Memory B cell (primary cell): Measurements from ENCODE around the gene CFAP68.

Source experiments
- ATAC-seq: fragments of 150-1000 bp; cut with Tn5 transposase; 2 replicates; pipeline ENCODE4 v1.10.0; 2021; ENCODE audit warnings: low read depth, mild to moderate bottlenecking, moderate library complexity
- DNase-seq, 2 donors: peaks; one replicate each; pipeline ENCODE4 v3.0.0; 2022; ENCODE audit warnings: low spot score in 2 of 2
- H3K27ac Mint-ChIP-seq: one replicate; pipeline ENCODE4 v1.8.0; 2022; ENCODE audit warnings: mild to moderate bottlenecking, moderate library complexity, mixed read lengths
- H3K27me3 Mint-ChIP-seq: one replicate; pipeline ENCODE4 v1.8.0; 2022; ENCODE audit warnings: mixed read lengths
- H3K36me3 Mint-ChIP-seq: one replicate; pipeline ENCODE4 v1.8.0; 2022; ENCODE audit warnings: mild to moderate bottlenecking, mixed read lengths
- H3K4me1 Mint-ChIP-seq: one replicate; pipeline ENCODE4 v1.8.0; 2022; ENCODE audit warnings: mixed read lengths
- H3K4me3 Mint-ChIP-seq: one replicate; pipeline ENCODE4 v1.8.0; 2022; ENCODE audit warnings: mild to moderate bottlenecking, moderate library complexity, mixed read lengths
- H3K9me3 Mint-ChIP-seq: one replicate; pipeline ENCODE4 v1.8.0; 2022; ENCODE audit warnings: mixed read lengths

CFAP68 gene

DNA sequence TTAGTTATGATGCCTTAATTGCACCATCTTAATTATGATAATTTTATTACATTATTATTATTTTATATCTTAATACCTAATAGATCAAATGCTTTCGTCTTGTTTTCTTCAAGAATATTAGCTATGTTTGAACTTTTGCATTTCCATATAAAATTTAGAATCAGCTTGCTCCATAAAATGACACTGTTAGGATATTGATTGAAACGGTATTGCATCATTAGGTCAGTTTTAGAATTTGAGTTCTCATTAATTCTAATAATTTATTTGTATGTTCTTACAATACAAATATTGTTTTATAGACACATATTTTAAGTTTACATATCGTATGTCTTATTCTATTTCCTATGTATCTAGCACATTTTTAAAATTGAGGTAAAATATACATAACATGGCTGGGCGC is 6.7 kb downstream of the CFAP68 start:
- DNase-seq, result no peak
- Mint-ChIP-seq H3K27ac (no peak overlapping the region), H3K27me3 (no peaks in the 10 kb centered on the region), H3K4me1 (peaks cover 2% of the 10 kb centered on the region), H3K4me3 (no peak overlapping the region), H3K9me3 (no peaks in the 10 kb centered on the region), H3K36me3 (peaks cover 8% of the 10 kb centered on the region)
- no peak for ATAC-seq

DNA sequence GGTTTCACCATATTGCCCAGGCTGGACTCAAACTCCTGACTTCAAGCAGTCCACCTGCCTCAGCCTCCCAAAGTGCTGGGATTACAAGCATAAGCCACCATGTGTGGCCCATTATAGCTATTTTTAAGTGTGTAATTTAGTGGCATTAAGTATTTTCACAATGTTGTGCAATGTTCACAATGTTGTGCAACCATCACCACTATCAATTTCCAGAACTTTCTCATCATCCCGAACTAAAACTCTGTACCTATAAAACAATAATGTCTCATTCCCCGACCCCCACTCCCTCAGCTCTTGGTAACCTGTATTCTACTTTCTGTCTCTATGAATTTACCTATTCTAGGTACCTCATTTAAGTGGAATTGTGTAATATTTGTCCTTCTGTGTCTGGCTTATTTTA is 7.5 kb downstream of the CFAP68 start:
- H3K4me3 Mint-ChIP-seq, result no peak overlapping the region
- no peaks in the 10 kb centered on the region for H3K9me3 Mint-ChIP-seq
- ATAC-seq, result no peak
- no peak for DNase-seq
- peaks cover 2% of the 10 kb centered on the region for H3K4me1 Mint-ChIP-seq
- H3K27me3 Mint-ChIP-seq, result no peaks in the 10 kb centered on the region
- H3K36me3 Mint-ChIP-seq, result peaks cover 8% of the 10 kb centered on the region
- no peak overlapping the region for H3K27ac Mint-ChIP-seq

- DNase-seq, result no peak
- Mint-ChIP-seq H3K36me3 (peaks cover 6% of the 10 kb centered on the region), H3K9me3 (peaks cover 4% of the 10 kb centered on the region), H3K4me3 (no peak overlapping the region), H3K27me3 (peaks cover 7% of the 10 kb centered on the region), H3K27ac (no peak overlapping the region), H3K4me1 (no peaks in the 10 kb centered on the region)
- no peak for ATAC-seq
These were observed 26.1 kb downstream of the CFAP68 start for GRCh38 chr11:111905411-111905810.

GRCh38 chr11:111906680-111907079 is 27.3 kb downstream of the CFAP68 start:
- Mint-ChIP-seq H3K27ac (no peak overlapping the region), H3K9me3 (peaks cover 4% of the 10 kb centered on the region), H3K4me3 (no peak overlapping the region), H3K36me3 (peaks cover 6% of the 10 kb centered on the region), H3K27me3 (peaks cover 15% of the 10 kb centered on the region), H3K4me1 (no peaks in the 10 kb centered on the region)
- DNase-seq (no peak), ATAC-seq (no peak)

DNA sequence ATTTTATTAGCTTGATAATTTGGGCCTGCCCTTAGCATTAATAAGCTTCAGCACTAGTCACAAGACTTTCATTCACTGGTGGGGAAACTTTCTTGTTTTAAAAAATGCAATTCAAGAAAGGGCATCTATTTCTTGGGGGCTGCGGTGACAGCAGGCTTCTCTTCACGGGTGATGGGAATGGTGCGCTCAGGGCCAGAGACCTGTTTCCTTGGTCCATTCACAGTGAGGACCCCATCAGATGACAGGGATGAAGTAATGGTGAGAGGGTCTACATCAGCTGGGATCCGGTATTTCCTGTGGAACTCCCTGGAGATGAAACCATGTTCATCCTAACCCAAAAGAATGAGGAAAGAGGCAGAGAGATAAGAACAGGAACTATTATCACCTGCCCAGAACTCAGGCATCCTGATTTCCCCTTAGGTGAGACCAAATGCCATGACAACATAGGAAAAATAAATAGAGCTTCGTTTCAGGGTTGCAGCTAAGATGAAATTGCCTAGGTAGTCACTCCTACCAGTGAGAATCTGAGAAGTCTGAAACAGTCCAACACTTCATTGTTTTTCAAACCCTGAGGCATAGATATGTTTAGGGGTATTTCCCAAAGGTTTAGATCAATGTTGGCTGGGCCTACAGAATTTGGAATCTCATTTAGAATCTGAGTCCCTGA is 29.4 kb downstream of the CFAP68 start:
- Mint-ChIP-seq H3K27me3 (peaks cover 18% of the 10 kb centered on the region), H3K9me3 (peaks cover 4% of the 10 kb centered on the region), H3K4me3 (no peak overlapping the region), H3K4me1 (peaks cover 5% of the 10 kb centered on the region), H3K36me3 (peaks cover 4% of the 10 kb centered on the region), H3K27ac (no peak overlapping the region)
- ATAC-seq, result no peak
- DNase-seq, result no peak

DNA sequence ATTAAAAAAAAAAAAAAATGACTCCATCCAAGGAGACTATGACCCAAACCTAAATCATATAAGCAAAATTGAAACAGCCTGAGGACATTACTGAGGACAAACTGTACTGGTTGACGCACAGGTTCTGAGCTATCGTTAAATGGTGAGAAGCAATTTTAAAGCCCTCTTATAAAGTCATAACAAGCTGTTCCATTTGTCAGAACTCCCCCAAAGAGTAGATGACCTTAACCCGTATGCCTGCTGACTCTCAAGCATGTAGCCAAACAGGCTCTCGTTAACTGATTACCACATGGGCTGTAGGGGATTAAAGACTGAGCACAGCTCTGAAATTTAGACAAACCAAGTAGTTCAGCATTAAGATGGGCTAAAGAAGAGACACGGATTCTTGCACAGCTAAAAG is 30.0 kb downstream of the CFAP68 start:
- peaks cover 5% of the 10 kb centered on the region for H3K4me1 Mint-ChIP-seq

GRCh38 chr11:111910676-111911562 is 31.6 kb downstream of the CFAP68 start:
- no peak for ATAC-seq
- no peaks in the 10 kb centered on the region for H3K9me3 Mint-ChIP-seq
- H3K27me3 Mint-ChIP-seq, result peaks cover 19% of the 10 kb centered on the region
- peaks cover 2% of the 10 kb centered on the region for H3K36me3 Mint-ChIP-seq
- H3K27ac Mint-ChIP-seq, result no peak overlapping the region
- H3K4me3 Mint-ChIP-seq, result no peak overlapping the region
- no peak for DNase-seq
- peaks cover 5% of the 10 kb centered on the region for H3K4me1 Mint-ChIP-seq

More for the DNA sequence above, 30.0 kb downstream of the CFAP68 start:
- DNase-seq, result no peak
- H3K4me3 Mint-ChIP-seq, result no peak overlapping the region
- peaks cover 4% of the 10 kb centered on the region for H3K9me3 Mint-ChIP-seq
- peaks cover 4% of the 10 kb centered on the region for H3K36me3 Mint-ChIP-seq
- no peak overlapping the region for H3K27ac Mint-ChIP-seq
- ATAC-seq, result no peak
- peaks cover 19% of the 10 kb centered on the region for H3K27me3 Mint-ChIP-seq

DNA sequence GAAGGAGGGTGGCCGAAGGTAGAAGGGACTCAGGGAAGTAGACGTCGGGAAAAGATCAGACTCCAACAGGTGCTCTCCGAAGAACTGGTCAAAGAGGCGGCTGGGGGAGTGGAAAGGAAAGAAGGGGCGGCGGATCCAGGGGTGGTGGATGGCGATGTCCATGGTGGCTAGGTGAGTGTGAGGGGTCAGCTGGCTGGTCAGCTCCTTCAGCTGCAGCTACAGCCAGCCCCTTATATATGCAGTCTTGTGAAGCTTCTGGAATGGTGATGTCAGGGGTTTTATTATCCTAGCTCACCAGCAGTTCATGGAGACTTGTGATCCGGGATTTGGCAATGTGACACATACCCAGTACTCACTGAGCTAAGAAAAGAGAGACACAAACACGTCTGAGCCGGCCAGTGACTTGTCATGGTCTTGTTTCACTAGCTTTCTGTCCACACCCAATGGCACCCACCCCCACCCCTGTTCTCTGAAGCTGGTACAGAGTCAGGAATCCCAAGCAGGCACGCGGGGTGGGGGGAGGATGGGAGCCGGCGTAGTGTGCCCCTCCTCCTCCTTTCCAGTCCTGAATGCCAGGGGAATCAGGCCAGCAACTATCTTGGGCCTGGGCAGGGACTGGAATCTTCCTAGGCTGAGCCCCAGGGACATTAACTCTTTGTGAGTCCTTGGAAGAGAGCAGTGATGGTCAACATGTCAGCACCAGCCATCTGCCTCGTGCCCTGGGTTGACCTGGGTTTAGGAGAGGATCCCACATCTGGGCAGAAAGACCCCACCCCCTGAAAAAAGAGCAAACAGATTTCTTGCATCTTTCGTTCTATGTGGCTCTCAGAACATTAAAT is 32.4 kb downstream of the CFAP68 start, which contains the start of gene CRYAB:
TSS of gene CRYAB (minus strand) at position 208 of the 839 bp plus-strand sequence. CDS start at position 162, 46 bp downstream.
- H3K4me3 Mint-ChIP-seq, result no peak within 1 kb of the TSS
- no peak within 1 kb of the TSS for H3K27ac Mint-ChIP-seq
- no peak for ATAC-seq
- DNase-seq, result no peak
- peaks cover 21% of the 10 kb centered on the region for H3K27me3 Mint-ChIP-seq
- peaks cover 5% of the 10 kb centered on the region for H3K4me1 Mint-ChIP-seq
- H3K9me3 Mint-ChIP-seq, result no peaks in the 10 kb centered on the region
- H3K36me3 Mint-ChIP-seq, result peaks cover 2% of the 10 kb centered on the region

- H3K4me1 Mint-ChIP-seq, result peaks cover 5% of the 10 kb centered on the region
- peaks cover 2% of the 10 kb centered on the region for H3K36me3 Mint-ChIP-seq
- DNase-seq (no peak), ATAC-seq (no peak)
- no peak within 1 kb of the TSS for H3K27ac Mint-ChIP-seq
- peaks cover 25% of the 10 kb centered on the region for H3K27me3 Mint-ChIP-seq
- H3K9me3 Mint-ChIP-seq, result peaks cover 2% of the 10 kb centered on the region
- peak within 1 kb of the TSS; percentile 8 for H3K4me3 Mint-ChIP-seq
These were observed 33.2 kb downstream of the CFAP68 start, which contains the start of gene HSPB2 for GRCh38 chr11:111912535-111912934. Gene HSPB2, plus strand, starts transcription at chr11:111912734. Its CDS starts 96 bp downstream, at chr11:111912830.

- ATAC-seq, result no peak
- no peak for DNase-seq
- peaks cover 29% of the 10 kb centered on the region for H3K27me3 Mint-ChIP-seq
- H3K27ac Mint-ChIP-seq, result no peak overlapping the region
- peak overlapping the region; percentile 8 for H3K4me3 Mint-ChIP-seq
- peaks cover 5% of the 10 kb centered on the region for H3K4me1 Mint-ChIP-seq
- peaks cover 2% of the 10 kb centered on the region for H3K36me3 Mint-ChIP-seq
- H3K9me3 Mint-ChIP-seq, result peaks cover 2% of the 10 kb centered on the region
These were observed 33.9 kb downstream of the CFAP68 start for GRCh38 chr11:111913031-111913861.

DNA sequence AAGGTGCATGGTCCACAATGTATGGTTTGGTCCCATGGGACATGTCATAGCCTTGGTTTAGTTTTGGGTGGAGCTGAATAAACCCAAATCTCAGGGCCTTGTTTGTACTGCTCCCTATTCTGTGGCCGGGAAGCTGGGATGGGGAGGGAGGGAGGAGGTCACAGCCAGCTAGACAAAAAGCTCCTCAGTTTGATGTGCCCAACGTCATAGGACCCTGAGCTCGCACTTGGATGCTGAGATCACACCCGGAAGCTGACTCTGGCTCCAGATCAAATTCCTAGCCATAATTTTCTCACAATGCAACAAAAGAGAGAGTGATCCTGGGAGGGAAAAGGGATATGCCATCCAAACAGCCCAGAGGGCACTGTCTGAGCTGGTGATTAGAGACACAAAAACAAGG is 34.7 kb downstream of the CFAP68 start:
- DNase-seq, result no peak
- Mint-ChIP-seq H3K36me3 (peaks cover 2% of the 10 kb centered on the region), H3K9me3 (peaks cover 2% of the 10 kb centered on the region), H3K4me3 (no peak overlapping the region), H3K27me3 (peaks cover 29% of the 10 kb centered on the region), H3K4me1 (peaks cover 5% of the 10 kb centered on the region), H3K27ac (no peak overlapping the region)
- ATAC-seq, result no peak

DNA sequence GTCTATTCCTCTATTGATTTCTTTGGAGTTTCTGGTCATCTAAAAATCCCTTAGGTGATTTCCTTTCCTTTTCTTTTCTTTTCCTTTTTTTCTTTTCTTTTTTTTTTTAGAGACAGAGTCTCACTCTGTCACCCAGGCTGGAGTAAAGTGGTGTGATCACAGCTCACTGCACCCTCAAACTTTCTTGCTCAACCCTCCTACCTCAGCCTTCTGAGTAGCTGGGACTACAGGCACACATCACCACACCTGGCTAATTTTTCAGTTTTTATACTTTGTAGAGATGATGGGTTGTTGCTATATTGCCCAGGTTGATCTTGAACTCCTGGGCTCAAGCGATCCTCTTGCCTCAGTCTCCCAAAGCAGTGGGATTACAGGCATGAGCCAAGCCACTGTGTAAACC is 37.4 kb downstream of the CFAP68 start:
- peaks cover 21% of the 10 kb centered on the region for H3K27me3 Mint-ChIP-seq
- peaks cover 5% of the 10 kb centered on the region for H3K4me1 Mint-ChIP-seq
- ATAC-seq, result no peak
- DNase-seq, result no peak
- no peak overlapping the region for H3K27ac Mint-ChIP-seq
- H3K36me3 Mint-ChIP-seq, result peaks cover 2% of the 10 kb centered on the region
- H3K4me3 Mint-ChIP-seq, result no peak overlapping the region
- peaks cover 2% of the 10 kb centered on the region for H3K9me3 Mint-ChIP-seq

DNA sequence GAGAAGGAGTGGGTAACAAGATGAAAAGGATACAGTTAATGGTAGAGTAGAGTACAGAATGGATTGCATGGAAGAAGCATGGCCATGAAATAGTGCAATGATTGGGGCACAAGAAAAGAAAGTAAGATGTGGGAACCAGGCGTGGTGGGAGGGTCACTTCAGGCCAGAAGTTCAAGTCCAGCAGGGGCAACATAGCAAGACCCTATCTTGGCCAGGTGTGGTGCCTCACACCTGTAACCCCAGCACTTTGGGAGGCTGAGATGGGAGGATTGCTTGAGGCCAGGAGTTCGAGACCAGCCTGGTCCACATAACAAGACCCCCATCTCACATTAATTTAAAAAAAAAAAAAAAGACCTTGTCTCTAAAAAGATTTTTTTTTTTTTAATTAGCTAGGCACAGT is 38.0 kb downstream of the CFAP68 start:
- Mint-ChIP-seq H3K4me3 (no peak overlapping the region), H3K27ac (no peak overlapping the region), H3K27me3 (peaks cover 19% of the 10 kb centered on the region), H3K36me3 (peaks cover 2% of the 10 kb centered on the region), H3K9me3 (peaks cover 2% of the 10 kb centered on the region), H3K4me1 (peaks cover 5% of the 10 kb centered on the region)
- no peak for DNase-seq
- ATAC-seq, result no peak
